Keratinocyte (primary cell): Measurements from ENCODE around the gene MRPL40.

Source experiments
- EZH2 ChIP-seq: IDR thresholded peaks from one replicate; pipeline ENCODE4 v1.6.1; 2012; ENCODE audit warnings: inconsistent platforms, mild to moderate bottlenecking, low read length, moderate library complexity
- TF ChIP-seq, protein P1 (sequence below), 3 experiments: IDR thresholded peaks in 1 of 3; conservative IDR thresholded peaks in 1 of 3; optimal IDR thresholded peaks in 1 of 3; 2 replicates in 2 of 3; 3 replicates in 1 of 3; pipeline versions ENCODE3 to v1.5.1; 2011; ENCODE audit warnings: low read length in 3 of 3, mild to moderate bottlenecking in 3 of 3, moderate library complexity in 2 of 3, control low read depth in 1 of 3, inconsistent platforms in 1 of 3; ENCODE audit not compliant: insufficient read depth in 2 of 3; ENCODE audit errors: extremely low read depth in 1 of 3

- TF ChIP-seq, protein P1, sequence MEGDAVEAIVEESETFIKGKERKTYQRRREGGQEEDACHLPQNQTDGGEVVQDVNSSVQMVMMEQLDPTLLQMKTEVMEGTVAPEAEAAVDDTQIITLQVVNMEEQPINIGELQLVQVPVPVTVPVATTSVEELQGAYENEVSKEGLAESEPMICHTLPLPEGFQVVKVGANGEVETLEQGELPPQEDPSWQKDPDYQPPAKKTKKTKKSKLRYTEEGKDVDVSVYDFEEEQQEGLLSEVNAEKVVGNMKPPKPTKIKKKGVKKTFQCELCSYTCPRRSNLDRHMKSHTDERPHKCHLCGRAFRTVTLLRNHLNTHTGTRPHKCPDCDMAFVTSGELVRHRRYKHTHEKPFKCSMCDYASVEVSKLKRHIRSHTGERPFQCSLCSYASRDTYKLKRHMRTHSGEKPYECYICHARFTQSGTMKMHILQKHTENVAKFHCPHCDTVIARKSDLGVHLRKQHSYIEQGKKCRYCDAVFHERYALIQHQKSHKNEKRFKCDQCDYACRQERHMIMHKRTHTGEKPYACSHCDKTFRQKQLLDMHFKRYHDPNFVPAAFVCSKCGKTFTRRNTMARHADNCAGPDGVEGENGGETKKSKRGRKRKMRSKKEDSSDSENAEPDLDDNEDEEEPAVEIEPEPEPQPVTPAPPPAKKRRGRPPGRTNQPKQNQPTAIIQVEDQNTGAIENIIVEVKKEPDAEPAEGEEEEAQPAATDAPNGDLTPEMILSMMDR (optimal IDR thresholded peaks at IDR 0.05 in 1 of 3, IDR thresholded peaks at IDR 0.05 in 1 of 3, conservative IDR thresholded peaks at IDR 0.05 in 1 of 3; ENCODE audit: extremely low read depth in 1 of 3, insufficient read depth in 2 of 3, low read length in 3 of 3), result no peak
- no peak for TF ChIP-seq EZH2
Measured at GRCh38 chr22:19464546-19464945, 32.2 kb downstream of the MRPL40 start.
